Measurements from ENCODE around the gene AFMID. TPM values are rescaled to one million over a fixed set of nuclear protein-coding genes. Genes with fewer than 3 reads are reported as not detected.
A peak's percentile ranks its signal among the peaks of the same experiment; 100 is the strongest.

Gene AFMID
- polyA plus RNA-seq, 3 donors = 7.1 to 45.7 (median 14.2) TPM

- Histone ChIP-seq H2AFZ (ENCODE audit: insufficient read depth, low read depth, low read length, poor library complexity, severe bottlenecking) (no peak overlapping the region), H3K9me3 (replicated peaks in 1 of 2; ENCODE audit: control insufficient read depth in 1 of 2, insufficient read depth in 1 of 2, low read length in 2 of 2) (no peaks in the 10 kb centered on the region), H3K79me2 (ENCODE audit: insufficient read depth, low read length) (peaks cover 39% of the 10 kb centered on the region), H3K4me3 (replicated peaks in 1 of 3; ENCODE audit: low read depth in 2 of 3, low read length in 3 of 3) (peak overlapping the region; percentile 85 to 92 (median 86)), H3K4me2 (replicated peaks; ENCODE audit: extremely low read depth, low read length, poor library complexity, severe bottlenecking) (peak overlapping the region; percentile 76), H3K9ac (ENCODE audit: insufficient read depth, low read length, poor library complexity, severe bottlenecking) (peak overlapping the region; percentile 86), H3K27me3 (ENCODE audit: control insufficient read depth in 2 of 2, insufficient read depth in 2 of 2, low read length in 2 of 2) (no peaks in the 10 kb centered on the region), H3K27ac (ENCODE audit: low read depth in 1 of 2, low read length in 2 of 2) (peak overlapping the region; percentile 27 to 72), H4K20me1 (ENCODE audit: insufficient read depth, low read length) (peaks cover 29% of the 10 kb centered on the region), H3K4me1 (ENCODE audit: control insufficient read depth in 1 of 2, insufficient read depth in 2 of 2, low read length in 2 of 2) (peaks cover 56% of the 10 kb centered on the region in 2 donors), H3K36me3 (replicated peaks in 1 of 2; ENCODE audit: control insufficient read depth in 1 of 2, insufficient read depth in 2 of 2, low read length in 2 of 2) (peaks cover 11 to 16% of the 10 kb centered on the region in 2 donors)
- no peaks in the 10 kb centered on the region for H3K9me3 Mint-ChIP-seq
- H3K36me3 Mint-ChIP-seq = peaks cover 27 to 37% of the 10 kb centered on the region in 2 donors
- TF ChIP-seq, protein P1, sequence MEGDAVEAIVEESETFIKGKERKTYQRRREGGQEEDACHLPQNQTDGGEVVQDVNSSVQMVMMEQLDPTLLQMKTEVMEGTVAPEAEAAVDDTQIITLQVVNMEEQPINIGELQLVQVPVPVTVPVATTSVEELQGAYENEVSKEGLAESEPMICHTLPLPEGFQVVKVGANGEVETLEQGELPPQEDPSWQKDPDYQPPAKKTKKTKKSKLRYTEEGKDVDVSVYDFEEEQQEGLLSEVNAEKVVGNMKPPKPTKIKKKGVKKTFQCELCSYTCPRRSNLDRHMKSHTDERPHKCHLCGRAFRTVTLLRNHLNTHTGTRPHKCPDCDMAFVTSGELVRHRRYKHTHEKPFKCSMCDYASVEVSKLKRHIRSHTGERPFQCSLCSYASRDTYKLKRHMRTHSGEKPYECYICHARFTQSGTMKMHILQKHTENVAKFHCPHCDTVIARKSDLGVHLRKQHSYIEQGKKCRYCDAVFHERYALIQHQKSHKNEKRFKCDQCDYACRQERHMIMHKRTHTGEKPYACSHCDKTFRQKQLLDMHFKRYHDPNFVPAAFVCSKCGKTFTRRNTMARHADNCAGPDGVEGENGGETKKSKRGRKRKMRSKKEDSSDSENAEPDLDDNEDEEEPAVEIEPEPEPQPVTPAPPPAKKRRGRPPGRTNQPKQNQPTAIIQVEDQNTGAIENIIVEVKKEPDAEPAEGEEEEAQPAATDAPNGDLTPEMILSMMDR (IDR thresholded peaks at IDR 0.05) = no peak
- H3K27me3 Mint-ChIP-seq (ENCODE audit: low read depth in 3 of 3) = peaks cover 0 to 2% (median 1%) of the 10 kb centered on the region in 3 donors
- intact Hi-C loops (cut with micrococcal nuclease) = no loop called here
- 26% methylated on average over 11 of the region's 38 CpGs for WGBS (ENCODE audit: insufficient coverage)
- peaks cover 54% of the 10 kb centered on the region for H3K4me1 Mint-ChIP-seq
- peak overlapping the region in 6 of 7 donors; percentile 6 to 82 (median 31) for H3K27ac Mint-ChIP-seq
- H3K4me3 Mint-ChIP-seq = peak overlapping the region; percentile 84 to 88
- DNase-seq = peak in 1 of 3 donors; percentile 41
Observed at GRCh38 chr17:78168903-78169793, 18.0 kb upstream of the AFMID start.

GRCh38 chr17:78170692-78171590 lies 16.2 kb upstream of the AFMID start:
- H3K27me3 ChIP-seq (ENCODE audit: control insufficient read depth in 2 of 2, insufficient read depth in 2 of 2, low read length in 2 of 2) = no peaks in the 10 kb centered on the region
- H4K20me1 ChIP-seq (ENCODE audit: insufficient read depth, low read length) = peaks cover 29% of the 10 kb centered on the region
- H3K36me3 Mint-ChIP-seq = peaks cover 34 to 46% of the 10 kb centered on the region in 2 donors
- H3K27ac Mint-ChIP-seq = peak overlapping the region in 5 of 7 donors; percentile 46 to 97 (median 93)
- H3K9me3 ChIP-seq (replicated peaks in 1 of 2; ENCODE audit: control insufficient read depth in 1 of 2, insufficient read depth in 1 of 2, low read length in 2 of 2) = no peaks in the 10 kb centered on the region
- peaks cover 70% of the 10 kb centered on the region for H3K4me1 Mint-ChIP-seq
- WGBS (ENCODE audit: insufficient coverage) = 82% methylated on average over 24 of the region's 31 CpGs
- no peak overlapping the region for H2AFZ ChIP-seq (ENCODE audit: insufficient read depth, low read depth, low read length, poor library complexity, severe bottlenecking)
- peaks cover 46% of the 10 kb centered on the region for H3K79me2 ChIP-seq (ENCODE audit: insufficient read depth, low read length)
- peak overlapping the region; percentile 14 to 27 for H3K27ac ChIP-seq (ENCODE audit: low read depth in 1 of 2, low read length in 2 of 2)
- H3K9ac ChIP-seq (ENCODE audit: insufficient read depth, low read length, poor library complexity, severe bottlenecking) = no peak overlapping the region
- intact Hi-C loops (cut with micrococcal nuclease) = loop anchor here (1.0 to 5.0 kb wide), 4 partner anchors 31 to 59 kb away; partner anchors contain the start of gene TMC6 (in 1 of the 2)
- H3K27me3 Mint-ChIP-seq (ENCODE audit: low read depth in 3 of 3) = no peaks in the 10 kb centered on the region
- peak overlapping the region in 1 of 3 experiments; percentile 85 for H3K4me3 ChIP-seq (replicated peaks in 1 of 3; ENCODE audit: low read depth in 2 of 3, low read length in 3 of 3)
- H3K4me3 Mint-ChIP-seq = peak overlapping the region; percentile 34 to 46
- TF ChIP-seq, protein P1 (IDR thresholded peaks at IDR 0.05) = no peak
- DNase-seq = peak in 1 of 3 donors; percentile 32
- H3K9me3 Mint-ChIP-seq = peaks cover 0 to 3% (median 0%) of the 10 kb centered on the region in 7 donors
- H3K36me3 ChIP-seq (replicated peaks in 1 of 2; ENCODE audit: control insufficient read depth in 1 of 2, insufficient read depth in 2 of 2, low read length in 2 of 2) = peaks cover 11 to 16% of the 10 kb centered on the region in 2 donors
- H3K4me2 ChIP-seq (replicated peaks; ENCODE audit: extremely low read depth, low read length, poor library complexity, severe bottlenecking) = peak overlapping the region; percentile 76
- peaks cover 74% of the 10 kb centered on the region in 2 donors for H3K4me1 ChIP-seq (ENCODE audit: control insufficient read depth in 1 of 2, insufficient read depth in 2 of 2, low read length in 2 of 2)
